GM21529 (cell line): ENCODE data around the gene HRH1.
"Not testable (repeated sequence)": the region's sequence is repeated elsewhere in the genome, so short reads cannot be mapped to it uniquely, and the experiment has no call there.

ENCODE experiments used
- ATAC-seq: cut with Tn5 transposase; IDR thresholded peaks from one replicate; pipeline ENCODE4 v1.9.1; 2021; ENCODE audit not compliant: unreplicated experiment

Gene HRH1, protein sequence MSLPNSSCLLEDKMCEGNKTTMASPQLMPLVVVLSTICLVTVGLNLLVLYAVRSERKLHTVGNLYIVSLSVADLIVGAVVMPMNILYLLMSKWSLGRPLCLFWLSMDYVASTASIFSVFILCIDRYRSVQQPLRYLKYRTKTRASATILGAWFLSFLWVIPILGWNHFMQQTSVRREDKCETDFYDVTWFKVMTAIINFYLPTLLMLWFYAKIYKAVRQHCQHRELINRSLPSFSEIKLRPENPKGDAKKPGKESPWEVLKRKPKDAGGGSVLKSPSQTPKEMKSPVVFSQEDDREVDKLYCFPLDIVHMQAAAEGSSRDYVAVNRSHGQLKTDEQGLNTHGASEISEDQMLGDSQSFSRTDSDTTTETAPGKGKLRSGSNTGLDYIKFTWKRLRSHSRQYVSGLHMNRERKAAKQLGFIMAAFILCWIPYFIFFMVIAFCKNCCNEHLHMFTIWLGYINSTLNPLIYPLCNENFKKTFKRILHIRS

DNA sequence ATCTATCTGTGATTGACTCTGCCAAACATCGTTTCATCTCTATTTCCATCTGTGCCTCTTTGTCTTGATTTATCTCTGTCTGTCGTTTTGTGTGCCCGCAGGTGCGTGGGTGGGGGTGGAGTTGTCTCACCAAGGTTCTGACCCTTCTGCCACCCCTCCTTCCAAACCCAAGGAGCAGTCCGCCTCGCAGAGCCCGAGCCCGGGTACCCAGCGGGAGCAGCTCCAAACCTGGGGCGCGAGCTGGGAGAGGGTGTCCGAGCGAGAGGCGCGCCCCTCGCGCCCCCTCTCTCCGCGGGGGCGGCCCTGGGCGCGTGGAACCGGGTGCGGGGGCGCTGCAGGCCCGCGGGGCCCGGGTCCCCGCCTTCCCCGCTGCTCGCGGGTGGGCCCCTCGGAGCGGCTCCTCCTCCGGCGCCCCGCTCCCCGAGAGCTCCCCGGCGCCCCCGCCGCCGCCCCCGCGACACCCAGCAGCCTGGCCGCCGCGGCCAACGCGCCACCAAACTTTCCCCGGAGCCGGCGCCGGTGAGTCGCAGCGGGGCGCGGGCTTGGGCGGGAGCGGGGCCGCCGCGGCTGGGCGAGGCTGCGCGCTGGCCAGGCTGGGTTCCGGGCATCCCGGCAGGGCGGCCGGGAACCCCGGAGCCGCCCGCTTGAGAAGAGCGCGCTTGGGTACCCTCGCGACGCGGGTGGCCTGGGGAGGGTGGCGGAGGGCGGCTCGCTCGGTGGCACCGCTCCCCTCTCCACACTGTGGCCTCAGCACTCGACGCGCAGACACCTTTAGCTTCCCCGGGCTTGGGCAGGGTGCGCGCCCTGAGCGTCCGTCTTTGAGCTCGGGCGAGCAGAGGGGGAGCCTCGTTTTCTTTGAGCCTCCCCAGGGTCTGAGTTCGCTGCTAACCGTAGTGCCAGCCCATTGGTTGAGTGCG lies at the start of gene HRH1:
Gene HRH1 (plus strand): TSS at position 458 of the 917 bp plus-strand sequence. CDS start 104,545 bp downstream, outside the sequence.
- ATAC-seq = no peak

DNA sequence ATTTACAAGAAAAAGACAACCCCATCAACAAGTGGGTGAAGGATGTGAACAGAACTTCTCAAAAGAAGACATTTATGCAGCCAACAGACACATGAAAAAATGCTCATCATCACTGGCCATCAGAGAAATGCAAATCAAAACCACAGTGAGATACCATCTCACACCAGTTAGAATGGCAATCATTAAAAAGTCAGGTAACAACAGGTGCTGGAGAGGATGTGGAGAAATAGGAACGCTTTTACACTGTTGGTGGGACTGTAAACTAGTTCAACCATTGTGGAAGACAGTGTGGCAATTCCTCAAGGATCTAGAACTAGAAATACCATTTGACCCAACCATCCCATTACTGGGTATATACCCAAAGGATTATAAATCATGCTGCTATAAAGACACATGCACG lies 41.0 kb upstream of the HRH1 start:
- not testable (repeated sequence) for ATAC-seq

DNA sequence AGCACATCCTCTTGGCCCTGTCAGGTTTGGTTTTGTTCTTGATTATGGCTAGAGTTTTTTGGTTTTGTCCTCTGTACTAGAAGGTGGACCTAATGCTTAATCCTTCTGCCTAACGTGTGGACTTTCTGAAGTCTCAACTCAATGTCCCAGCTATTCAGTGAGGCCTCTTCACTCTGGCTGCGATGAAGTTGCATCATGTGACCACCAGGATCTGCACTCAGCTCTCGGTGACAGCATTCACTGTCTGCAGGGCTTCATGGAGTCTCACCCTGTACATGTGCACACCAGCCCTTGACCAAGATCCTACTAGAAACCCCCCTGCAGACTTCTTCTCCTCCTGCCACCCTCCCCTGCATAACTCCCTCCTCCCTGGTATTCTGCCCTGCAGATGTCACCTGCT lies 38.7 kb upstream of the HRH1 start:
- ATAC-seq = no peak

DNA sequence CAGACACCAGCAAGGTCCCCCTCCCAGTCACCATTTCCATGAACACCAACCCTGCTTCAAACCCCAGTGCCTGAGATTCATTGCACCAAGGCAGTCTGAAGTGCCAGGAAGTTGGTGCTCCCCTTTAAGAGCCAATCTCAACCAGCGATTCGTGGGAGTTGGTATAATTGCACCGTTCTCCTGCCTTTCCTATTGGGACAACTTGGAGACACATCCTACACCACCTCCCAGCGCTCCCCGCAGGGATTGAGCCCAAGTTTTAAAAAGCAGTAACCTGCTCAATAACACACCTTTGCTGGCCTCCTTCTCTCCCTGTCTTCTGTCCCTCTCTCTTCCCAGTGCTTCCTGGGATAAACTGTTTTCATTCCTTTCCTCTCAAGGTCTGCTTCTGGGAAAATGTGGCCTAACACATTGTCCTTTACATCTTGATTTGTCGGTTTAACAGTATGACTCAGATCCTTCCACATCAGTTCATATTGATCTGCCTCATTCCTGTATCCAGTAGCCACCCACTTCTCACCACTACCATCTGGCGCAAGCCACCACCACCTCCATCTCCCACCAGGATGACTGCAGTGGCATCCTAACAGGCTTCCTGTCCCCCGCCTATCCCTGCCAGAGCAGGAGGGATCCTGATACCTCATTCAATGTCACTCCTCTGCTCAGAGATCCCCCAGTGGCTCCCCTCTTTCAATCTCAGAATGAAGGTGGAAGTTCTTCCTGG lies 37.8 kb upstream of the HRH1 start:
- no peak for ATAC-seq

DNA sequence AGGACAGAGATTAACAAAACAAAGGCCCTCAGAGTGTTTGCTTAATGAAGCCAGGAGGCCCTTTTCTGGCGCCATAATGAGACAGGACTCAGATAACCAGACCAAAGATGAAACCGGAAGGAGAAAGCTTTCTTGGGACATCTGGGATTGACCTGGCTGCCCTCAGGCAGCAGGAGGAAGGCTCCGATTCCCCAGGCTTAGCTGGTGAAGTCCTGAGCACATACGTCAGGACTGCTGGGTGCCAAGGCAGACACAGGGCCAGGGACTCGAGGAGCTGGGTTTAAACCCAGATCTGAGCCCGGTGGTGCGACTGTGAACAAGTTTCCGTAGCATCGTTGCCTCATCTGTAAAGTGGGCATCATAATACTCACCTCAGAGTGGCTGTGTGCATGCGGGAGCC lies 36.7 kb upstream of the HRH1 start:
- ATAC-seq = no peak

DNA sequence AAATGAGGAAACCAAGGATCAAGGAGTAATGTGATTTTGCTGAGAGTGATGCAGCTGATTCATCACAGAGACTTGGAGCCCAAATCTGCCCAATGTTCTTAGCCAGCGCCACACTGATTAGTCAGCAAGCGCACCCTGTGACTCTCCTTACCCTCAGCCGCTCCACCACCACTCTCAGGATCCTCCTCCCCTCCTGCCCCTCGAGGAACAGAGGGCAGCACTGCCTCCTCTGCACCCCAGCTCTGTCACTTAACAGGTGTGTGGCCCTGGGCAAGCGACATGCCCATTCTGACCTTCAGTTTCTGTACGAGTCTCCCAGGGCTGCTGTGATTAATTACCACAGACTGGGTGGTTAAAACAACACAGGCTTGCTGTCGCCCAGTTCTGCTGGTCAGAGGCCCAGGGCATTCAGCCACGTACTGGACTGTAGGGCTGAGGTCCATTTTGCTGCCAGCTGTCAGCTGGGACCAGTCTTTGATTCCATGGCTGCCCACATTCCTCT lies 36.1 kb upstream of the HRH1 start:
- no peak for ATAC-seq

DNA sequence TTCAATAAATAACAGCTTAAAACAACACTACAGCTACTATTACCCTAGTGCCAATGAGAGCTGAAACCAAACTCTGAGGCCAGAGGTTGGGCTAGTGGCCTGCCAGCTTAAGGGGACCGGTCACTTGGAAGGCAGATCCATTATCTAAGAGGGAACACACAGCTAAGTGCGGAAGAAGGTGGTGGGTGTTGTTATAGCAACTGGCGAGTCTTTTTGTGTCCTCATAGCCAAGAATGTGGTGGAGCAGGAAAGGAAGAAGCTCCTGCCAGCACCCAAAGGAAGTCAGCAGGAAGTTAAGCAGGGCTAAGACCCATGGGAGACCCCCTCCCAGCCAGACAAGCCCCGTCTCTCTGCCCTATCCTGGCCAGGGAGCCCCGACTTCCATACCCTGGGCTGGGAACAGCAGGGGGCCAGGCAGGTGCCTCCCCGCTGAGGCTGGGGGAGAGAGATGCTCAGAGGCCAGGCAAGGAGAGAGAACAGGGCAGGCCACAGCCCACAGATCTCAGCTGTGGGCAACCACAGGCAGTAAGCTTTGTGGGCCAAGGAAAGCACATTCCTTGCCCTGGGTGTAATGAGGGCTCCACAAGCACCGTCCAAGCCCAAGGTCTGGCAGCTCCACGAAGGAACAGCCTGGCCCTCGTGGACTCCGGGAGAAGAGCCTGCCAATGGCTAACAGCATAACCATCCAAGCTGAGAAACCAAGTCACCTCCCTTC lies 34.0 kb upstream of the HRH1 start:
- ATAC-seq = no peak

DNA sequence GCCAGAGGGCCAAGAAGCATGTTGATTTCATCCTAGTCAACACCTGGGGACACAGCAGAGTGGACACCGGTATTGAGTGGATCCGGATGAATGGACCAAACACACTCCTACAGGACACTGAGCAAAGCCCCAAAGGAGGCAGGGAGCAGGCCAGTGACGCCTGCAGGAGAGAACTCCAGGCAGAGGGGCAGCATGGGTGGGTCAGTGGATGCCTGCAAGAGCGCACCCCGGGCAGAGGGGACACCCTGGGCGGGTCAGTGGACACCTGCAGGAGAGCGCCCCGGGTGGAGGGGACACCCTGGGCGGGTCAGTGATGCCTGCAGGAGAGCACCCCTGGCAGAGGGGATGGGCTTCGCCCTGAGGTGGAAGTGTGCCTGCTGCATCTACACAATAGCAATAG lies 27.6 kb upstream of the HRH1 start:
- ATAC-seq = no peak

DNA sequence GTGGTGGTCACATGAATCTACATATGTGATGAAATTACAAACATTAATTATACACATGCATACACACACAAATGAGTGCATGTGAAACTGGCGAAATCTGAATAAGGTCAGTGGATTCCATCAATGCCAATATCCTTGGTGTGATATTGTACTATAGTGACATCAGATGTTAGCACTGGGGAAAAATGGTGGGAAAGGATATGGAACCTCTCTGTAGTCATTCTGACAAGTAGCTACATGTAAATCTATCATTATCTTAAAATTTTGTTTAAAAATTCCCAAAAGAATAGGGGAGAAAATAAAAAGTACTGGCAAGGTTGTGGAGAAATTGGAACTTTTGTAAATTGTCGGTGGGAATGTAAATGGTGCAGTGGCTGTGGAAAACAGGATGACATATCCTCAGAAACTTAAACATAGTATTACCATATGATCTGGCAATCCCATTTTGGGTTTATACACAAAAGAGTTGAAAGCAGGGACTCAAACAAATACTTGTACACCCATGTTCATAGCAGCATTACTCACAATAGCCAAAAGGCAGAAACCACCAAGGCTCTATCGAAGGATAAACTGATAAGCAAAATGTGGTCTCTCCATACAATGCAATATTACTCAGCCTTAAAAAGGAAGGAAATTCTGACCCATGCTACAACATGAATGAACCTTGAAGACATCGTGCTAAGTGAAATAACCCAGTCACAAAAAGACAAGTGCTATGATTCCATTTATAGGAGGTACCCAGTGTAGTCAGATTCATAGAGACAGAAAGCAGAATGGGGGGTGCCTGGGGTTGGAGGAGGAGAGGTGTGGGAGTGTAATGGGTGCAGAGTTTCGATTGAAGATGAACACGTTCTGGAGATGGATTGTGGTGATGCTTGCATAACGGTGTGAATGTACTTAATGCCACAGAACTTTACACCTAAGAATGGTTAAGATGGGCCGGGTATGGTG lies 25.3 kb upstream of the HRH1 start:
- ATAC-seq = no peak

DNA sequence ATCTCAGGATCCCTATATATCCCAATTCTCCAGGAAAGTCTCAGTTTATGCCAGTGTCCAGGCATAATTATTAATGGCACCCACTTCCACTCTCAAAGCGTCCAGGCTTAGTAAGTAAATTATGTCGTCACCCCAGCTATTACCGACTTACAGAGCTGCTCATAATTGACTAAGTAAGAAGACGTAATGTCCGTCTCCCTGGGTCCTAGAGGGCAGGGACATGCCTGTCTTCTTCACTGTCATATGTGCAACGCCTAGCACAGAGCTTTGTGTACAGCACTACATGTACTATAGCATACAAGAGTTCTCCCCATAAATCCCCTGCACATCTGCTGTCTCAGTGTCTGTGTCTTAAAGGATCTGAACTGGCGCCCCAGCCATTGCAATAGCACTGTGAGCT lies 23.9 kb upstream of the HRH1 start:
- no peak for ATAC-seq

DNA sequence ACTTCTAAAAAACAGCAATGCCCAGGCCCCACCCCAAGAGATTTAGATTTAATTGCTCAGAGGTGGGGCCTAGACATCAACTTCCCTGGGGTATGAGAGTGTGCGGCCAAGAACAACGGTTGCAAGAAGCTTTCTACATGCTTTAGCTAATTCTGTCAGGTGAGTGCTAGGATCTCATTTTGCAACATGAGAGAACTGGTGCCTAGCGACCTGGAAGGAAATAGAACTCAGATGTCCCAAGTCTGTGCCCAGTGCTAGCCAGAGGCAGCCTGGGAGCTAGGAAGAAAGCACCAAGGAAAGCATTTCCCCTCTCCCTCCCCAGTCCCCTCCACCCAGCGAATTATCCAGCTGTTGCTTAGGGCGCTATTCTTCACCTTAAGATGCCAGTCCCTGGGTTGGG lies 22.9 kb upstream of the HRH1 start:
- ATAC-seq = no peak

DNA sequence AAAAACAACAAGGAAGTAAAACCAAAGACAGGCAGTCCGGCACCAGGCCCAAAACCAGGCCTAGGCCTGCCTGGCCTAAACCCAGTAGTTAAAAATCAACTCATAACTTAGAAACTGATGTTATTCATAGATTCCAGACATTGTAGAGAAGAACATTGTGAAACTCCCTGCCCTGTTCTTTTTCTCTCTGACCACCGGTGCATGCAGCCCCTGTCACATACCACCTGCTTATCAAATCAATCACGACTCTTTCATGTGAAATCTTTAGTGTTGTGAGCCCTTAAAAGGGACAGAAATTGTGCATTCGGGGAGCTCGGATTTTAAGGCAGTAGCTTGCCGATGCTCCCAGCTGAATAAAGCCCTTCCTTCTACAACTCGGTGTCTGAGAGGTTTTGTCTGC lies 22.4 kb upstream of the HRH1 start:
- not testable (repeated sequence) for ATAC-seq

DNA sequence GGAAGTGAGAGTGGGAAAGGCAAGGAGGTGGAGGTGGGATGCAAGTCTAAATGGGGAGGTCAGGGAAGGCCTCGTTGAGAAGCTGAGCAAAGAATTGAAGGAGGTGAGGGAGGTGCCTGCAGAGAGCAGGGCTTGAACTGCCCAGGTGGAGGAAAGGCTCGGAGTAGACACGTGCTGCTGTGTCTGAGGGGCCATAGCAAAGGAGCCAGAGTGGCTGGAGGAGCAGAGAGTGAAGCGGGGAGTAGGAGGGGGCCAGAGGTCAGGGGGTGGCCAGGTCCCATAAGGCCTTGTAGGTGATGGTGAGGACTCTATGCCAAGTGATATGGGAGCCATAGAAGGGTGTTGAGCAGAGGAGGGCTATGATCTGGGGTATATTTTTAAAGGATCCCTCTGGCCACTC lies 21.4 kb upstream of the HRH1 start:
- no peak for ATAC-seq

DNA sequence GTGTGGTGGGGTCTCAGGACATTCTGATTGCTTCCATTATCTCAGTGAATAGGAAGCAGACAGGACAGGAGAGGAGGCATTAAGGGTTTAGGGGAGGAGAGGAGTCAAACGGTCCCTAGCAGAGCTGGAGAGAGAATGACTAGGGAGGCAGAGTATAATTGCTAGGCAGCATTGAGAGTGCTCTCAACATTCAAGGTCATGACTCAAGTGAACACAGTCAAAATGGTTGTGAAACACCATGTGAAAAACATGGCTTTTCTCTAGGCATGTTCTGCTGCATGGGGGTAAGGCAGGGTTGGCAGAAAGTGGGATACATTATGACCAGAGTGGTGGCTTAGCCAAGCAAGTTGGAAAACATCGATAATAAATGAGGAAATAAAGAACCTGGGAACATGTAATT lies 19.5 kb upstream of the HRH1 start:
- ATAC-seq = no peak

DNA sequence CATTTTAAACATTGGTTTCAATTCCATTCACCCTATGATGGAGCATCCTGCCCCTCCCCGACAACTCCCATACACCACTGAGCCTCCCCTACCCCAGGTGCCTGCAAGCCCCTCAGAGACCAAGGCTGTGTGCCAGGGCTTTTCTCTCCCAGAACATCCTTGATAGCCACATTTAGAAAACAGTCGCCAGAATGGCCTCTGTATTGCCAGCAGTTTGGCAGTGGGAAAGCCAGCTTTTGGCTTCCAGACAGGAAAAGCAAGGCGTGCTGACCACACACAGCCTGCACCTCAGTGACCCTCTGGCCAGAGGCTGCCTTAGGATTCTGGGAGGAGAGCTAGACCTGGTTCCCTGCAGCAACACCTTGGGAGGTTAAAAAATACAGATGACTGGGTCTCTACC lies 18.2 kb upstream of the HRH1 start:
- no peak for ATAC-seq

DNA sequence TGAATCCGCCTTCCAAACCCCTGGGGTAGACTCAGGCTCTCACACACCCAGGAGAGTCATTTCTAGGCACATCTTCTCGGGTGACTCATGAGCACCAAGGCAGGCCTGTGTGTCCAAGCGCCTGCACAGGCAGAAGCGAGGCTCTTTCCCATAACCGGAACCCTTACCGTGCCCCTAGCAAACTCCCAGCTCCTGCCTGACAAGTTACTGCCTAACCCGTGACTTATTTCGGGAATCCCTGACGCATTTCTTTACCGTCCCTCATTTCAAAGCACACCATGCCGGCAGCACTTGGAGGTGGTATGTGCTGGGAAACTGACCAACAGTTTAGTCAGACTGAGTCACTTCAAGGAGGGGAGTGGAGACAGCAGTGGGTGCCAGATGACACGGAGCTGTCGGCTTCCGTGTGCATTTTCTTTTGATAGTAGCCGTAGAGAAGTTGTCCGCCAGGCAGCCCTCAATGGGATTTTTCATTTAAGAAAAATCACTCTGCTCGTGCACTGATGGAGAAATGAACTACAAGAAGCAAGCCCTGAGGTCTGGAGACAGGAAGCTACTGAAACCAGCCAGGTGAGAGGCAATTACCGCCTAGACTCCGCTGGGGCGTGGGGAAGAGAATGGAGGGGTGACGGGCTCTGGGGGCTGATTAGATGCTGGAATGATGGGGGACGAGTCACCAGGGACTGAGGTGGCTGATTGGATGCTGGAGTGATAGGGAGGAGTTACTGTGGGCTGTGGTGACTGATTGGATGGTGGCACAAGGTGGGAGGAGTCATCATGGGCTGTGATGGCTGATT lies 17.3 kb upstream of the HRH1 start:
- ATAC-seq = no peak

DNA sequence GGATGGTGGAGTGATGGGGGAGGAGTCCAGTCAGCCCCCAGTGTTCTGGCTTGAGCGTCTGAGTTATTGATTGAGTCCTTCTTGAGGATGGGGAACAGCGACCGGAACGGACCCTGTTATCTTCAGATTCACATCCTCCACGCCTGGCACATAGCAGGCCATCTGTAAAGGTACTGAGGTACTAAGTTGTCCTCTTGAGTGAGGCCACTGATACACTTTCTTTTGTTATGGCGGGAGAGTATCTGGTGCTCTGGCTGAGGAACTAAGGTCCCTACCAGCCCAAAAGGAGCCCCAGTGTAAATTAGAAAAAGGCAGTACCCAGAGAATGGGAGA lies 16.7 kb upstream of the HRH1 start:
- ATAC-seq = no peak

DNA sequence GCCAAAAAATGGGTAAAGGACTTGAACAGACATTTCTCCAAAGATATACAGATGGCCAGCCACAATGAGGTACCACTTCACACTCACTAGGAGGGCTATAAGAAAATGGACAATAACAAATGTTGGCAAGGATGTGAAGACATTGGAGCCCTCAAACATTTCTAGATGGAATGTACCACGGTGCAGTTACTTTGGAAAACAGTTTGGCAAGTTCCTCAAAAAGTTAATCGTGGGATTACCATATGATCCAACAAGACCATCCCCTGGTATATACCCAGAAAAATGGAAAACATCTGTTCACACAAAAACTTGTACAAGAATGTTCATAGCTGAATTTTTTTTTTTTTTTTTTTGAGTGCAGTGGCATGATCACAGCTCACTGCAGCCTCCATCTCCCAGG lies 15.9 kb upstream of the HRH1 start:
- ATAC-seq = no peak
